Measurements from ENCODE around the gene ARHGAP6. TPM values are rescaled to one million over a fixed set of nuclear protein-coding genes. Genes with fewer than 3 reads are reported as not detected.
A peak's percentile ranks its signal among the peaks of the same experiment; 100 is the strongest.

The ARHGAP6 gene
- total and polyA plus RNA-seq, 9 of the 15 experiments (the other 6 are each of a cell fraction or from before 2014, with no cell fraction given): 12.5 to 63.6 (median 41.8) TPM

- TF ChIP-seq ZNF174 (CRISPR knock-in tag; IDR thresholded peaks at IDR 0.05) (no peak), ZNF699 (CRISPR knock-in tag; IDR thresholded peaks at IDR 0.05; ENCODE audit: insufficient replicate concordance) (no peak), IRF2 (CRISPR knock-in tag; IDR thresholded peaks at IDR 0.05) (no peak), MCM2 (IDR thresholded peaks at IDR 0.05; ENCODE audit: low read depth) (no peak), FOSL1 (tag; conservative IDR thresholded peaks at IDR 0.05) (peak; percentile 21; the same call in 1 of the 2 replicates), CHAMP1 (IDR thresholded peaks at IDR 0.05) (0 out of 2 replicates have a peak, but pooled peaks have one; percentile 26), ZNF395 (CRISPR knock-in tag; IDR thresholded peaks at IDR 0.05) (0 out of 2 replicates have a peak, but pooled peaks have one; percentile 47), CCNT2 (IDR thresholded peaks at IDR 0.05; ENCODE audit: borderline replicate concordance, extremely low read depth, insufficient read length, low read depth, low read length) (peak; percentile 29), ADNP (tag; IDR thresholded peaks at IDR 0.05) (no peak), GTF2B (IDR thresholded peaks at IDR 0.05; ENCODE audit: extremely low read depth, insufficient read length) (no peak), USF2 (CRISPR knock-in tag; IDR thresholded peaks at IDR 0.05) (no peak), ATF1 (CRISPR knock-in tag; IDR thresholded peaks at IDR 0.05) (no peak), ATF1 (tag; IDR thresholded peaks at IDR 0.05) (peak; percentile 82), ZNF324 (CRISPR knock-in tag; IDR thresholded peaks at IDR 0.05) (no peak), ASH1L (IDR thresholded peaks at IDR 0.05; ENCODE audit: borderline replicate concordance, low read depth, partially characterized antibody) (no peak), KLF16 (IDR thresholded peaks at IDR 0.05) (peak; percentile 25; the same call in 1 of the 2 replicates), EHMT2 (IDR thresholded peaks at IDR 0.05) (no peak), RBM14 (IDR thresholded peaks at IDR 0.05; ENCODE audit: borderline replicate concordance, insufficient read depth, low read depth, low read length) (no peak), ELK1 (CRISPR knock-in tag; IDR thresholded peaks at IDR 0.05) (no peak), ZFX (CRISPR knock-in tag; IDR thresholded peaks at IDR 0.05) (peak; percentile 61)
Measured at GRCh38 chrX:11427453-11428071, 238.2 kb downstream of the ARHGAP6 start (continued).
